T-helper 1 cell (primary cell): ENCODE data around the gene UCHL3.

Source experiments
- DNase-seq, 5 donors: peaks; one replicate each; pipeline ENCODE4 v3.0.0-alpha.2; 2012 to 2020

The UCHL3 gene

GRCh38 chr13:75550159-75550567, 572 bp downstream of the UCHL3 start:
- DNase-seq, result peak in 2 of 5 donors; percentile 1 to 4

GRCh38 chr13:75554464-75554863, 4.9 kb downstream of the UCHL3 start:
- no peak for DNase-seq

- DNase-seq, result no peak
These were observed 5.4 kb downstream of the UCHL3 start for GRCh38 chr13:75554981-75555380.

GRCh38 chr13:75555836-75556235, 6.2 kb downstream of the UCHL3 start:
- no peak for DNase-seq

GRCh38 chr13:75556961-75557360, 7.4 kb downstream of the UCHL3 start:
- no peak for DNase-seq

GRCh38 chr13:75558145-75558840, 8.7 kb downstream of the UCHL3 start:
- no peak for DNase-seq

- no peak for DNase-seq
These were observed 17.1 kb downstream of the UCHL3 start for GRCh38 chr13:75566658-75567057.

GRCh38 chr13:75569576-75569975, 20.0 kb downstream of the UCHL3 start:
- DNase-seq, result no peak

GRCh38 chr13:75579529-75579928, 29.9 kb downstream of the UCHL3 start:
- no peak for DNase-seq

- DNase-seq, result no peak
These were observed 32.5 kb downstream of the UCHL3 start for GRCh38 chr13:75581874-75582640.

- no peak for DNase-seq
These were observed 33.5 kb downstream of the UCHL3 start for GRCh38 chr13:75583091-75583490.

- DNase-seq, result no peak
These were observed 35.6 kb downstream of the UCHL3 start for GRCh38 chr13:75585153-75585552.

- DNase-seq, result no peak
These were observed 38.1 kb downstream of the UCHL3 start for GRCh38 chr13:75587679-75588078.

GRCh38 chr13:75596657-75597182, 47.1 kb downstream of the UCHL3 start:
- DNase-seq, result no peak

- DNase-seq, result no peak
These were observed 50.8 kb downstream of the UCHL3 start for GRCh38 chr13:75600371-75600770.

- no peak for DNase-seq
These were observed 53.4 kb downstream of the UCHL3 start for GRCh38 chr13:75603038-75603437.

GRCh38 chr13:75607447-75607846, 57.9 kb downstream of the UCHL3 start:
- DNase-seq, result no peak

- DNase-seq, result no peak
These were observed 60.9 kb downstream of the UCHL3 start for GRCh38 chr13:75610466-75610865.

- DNase-seq, result no peak
These were observed 62.8 kb downstream of the UCHL3 start for GRCh38 chr13:75612354-75612753.

- DNase-seq, result no peak
These were observed 67.6 kb downstream of the UCHL3 start for GRCh38 chr13:75617230-75617629.

- DNase-seq, result no peak
These were observed 68.7 kb downstream of the UCHL3 start for GRCh38 chr13:75618308-75618707.

GRCh38 chr13:75620020-75620419, 70.4 kb downstream of the UCHL3 start:
- no peak for DNase-seq

GRCh38 chr13:75621147-75621546, 71.6 kb downstream of the UCHL3 start:
- no peak for DNase-seq

GRCh38 chr13:75628801-75629200, 79.2 kb downstream of the UCHL3 start:
- no peak for DNase-seq
